Middle frontal gyrus (tissue), 1 donor: Measurements from ENCODE around the gene EYS.
"Not testable (repeated sequence)": the region's sequence is repeated elsewhere in the genome, so short reads cannot be mapped to it uniquely, and the experiment has no call there.

Source experiments
- DNase-seq: peaks from one replicate; pipeline ENCODE4 v3.0.0-alpha.2; 2015; ENCODE audit warnings: low spot score; ENCODE audit errors: extremely low spot score

The EYS gene

DNA sequence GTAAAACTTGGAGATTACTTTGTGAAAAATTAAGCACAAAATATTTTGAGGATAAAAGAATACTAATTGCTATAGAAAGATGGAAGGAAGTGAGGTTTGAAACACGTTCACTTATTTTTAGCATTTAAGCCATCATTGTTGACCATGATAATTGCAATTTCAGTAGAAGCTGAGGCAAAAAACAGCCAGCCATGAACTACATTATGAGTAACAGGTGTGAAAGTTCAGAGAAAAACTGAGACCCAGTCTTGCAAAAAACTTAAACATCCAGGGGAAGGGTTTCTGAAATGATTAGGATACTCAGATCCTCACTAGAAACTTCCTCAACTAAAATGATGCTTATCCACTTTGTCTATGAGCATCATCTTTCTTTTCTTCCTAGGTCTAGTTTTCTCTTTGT, 1452.0 kb downstream of the EYS start:
- DNase-seq: no peak

GRCh38 chr6:64254558-64254957, 1452.5 kb downstream of the EYS start:
- DNase-seq: no peak

GRCh38 chr6:64252256-64252655, 1454.8 kb downstream of the EYS start:
- no peak for DNase-seq

GRCh38 chr6:64250126-64250525, 1456.9 kb downstream of the EYS start:
- DNase-seq: no peak

DNA sequence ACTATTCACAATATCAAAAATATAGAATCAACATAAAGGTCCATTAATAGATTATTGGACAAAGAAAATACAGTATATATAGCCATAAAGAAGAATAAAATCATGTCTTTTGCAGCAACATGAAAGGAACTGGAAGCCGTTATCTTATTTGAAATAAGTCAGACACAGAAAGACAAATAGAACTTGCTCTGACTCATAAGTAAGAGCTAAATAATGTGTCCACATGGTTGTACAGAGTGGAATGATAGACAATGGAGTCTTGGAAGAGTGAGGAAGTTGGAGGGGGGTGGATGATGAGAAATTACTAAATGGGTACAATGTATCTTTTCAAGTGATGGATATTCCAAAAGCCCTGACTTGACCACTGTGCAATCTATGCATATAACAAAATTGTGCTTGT, 1457.9 kb downstream of the EYS start:
- DNase-seq: no peak

- no peak for DNase-seq
Measured at GRCh38 chr6:64243618-64244017, 1463.4 kb downstream of the EYS start.

GRCh38 chr6:64238908-64239307, 1468.1 kb downstream of the EYS start:
- not testable (repeated sequence) for DNase-seq

DNA sequence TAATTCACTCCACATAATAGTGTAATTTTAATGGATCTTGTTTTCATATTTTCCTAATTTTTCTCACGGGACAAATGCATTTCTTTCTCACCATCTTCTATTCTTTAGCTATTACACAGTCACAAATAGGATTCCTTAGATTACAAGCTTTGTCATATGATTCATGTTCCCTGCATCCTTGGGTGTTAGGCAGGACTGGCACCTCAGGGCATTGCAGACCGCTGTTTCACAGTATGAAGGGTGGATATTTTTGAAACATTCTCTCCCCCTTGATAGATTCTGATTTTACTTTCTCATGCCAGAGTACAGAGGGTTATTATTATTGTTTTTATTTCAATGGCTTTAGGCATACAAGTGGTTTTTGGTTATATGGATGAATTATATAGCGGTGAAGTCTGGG, 1469.0 kb downstream of the EYS start:
- DNase-seq: no peak

DNA sequence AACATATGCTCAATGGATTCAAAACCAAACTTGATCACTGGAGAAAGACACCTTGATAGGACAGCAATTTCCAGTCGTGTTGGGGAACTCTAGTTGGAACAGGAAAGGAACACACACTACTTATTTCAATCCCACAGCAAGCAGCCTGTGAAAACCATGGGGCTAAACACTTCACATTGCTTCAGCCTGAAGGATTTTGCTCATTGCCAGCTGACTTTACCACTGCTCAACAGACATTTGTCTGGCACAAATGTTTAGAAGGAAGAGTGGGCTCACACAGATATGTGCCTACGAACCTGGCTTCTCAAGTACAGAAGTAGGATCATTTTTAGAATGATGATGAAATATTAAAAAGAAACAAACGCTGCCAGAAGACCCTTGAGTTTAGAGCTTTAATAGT, 1473.3 kb downstream of the EYS start:
- no peak for DNase-seq

GRCh38 chr6:64231928-64232327, 1475.1 kb downstream of the EYS start:
- DNase-seq: no peak

GRCh38 chr6:64230530-64230929, 1476.5 kb downstream of the EYS start:
- no peak for DNase-seq

DNA sequence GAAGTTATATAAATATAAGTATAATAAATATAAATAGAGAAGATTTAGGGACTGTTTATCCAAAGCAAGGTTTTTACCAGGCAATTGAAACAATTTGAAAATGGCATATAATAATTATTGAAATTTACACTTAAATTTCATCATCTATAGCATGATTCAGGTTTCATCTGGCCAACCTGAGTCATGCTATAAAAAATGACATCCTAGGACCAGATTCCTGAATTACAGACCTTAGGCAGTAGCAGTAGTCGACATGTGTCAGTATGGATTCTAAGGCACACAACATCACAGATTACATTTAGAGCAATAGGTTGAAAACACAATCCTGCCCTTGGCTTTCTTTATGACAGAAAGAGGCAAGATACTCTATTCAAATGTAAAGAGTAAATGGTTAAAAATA, 1479.2 kb downstream of the EYS start:
- no peak for DNase-seq

DNA sequence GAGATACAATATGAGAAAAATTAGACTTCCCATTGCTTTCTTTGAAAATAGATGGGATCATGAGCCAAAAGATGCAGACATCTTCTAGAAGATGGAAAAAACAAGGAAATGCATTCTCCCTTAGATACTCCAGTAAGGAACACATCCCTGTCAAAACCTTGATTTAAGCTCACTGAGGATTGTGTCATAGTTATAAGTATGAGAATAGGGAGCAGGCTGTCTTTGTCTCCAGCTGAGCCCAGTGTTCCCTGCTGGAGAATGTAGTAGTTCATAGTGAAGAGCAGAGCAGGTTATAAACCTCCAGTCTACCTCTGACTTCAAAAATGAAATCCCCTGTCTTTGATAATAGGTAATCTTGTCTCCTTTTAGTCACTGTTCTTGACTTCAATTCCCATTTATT, 1481.5 kb downstream of the EYS start:
- no peak for DNase-seq

DNA sequence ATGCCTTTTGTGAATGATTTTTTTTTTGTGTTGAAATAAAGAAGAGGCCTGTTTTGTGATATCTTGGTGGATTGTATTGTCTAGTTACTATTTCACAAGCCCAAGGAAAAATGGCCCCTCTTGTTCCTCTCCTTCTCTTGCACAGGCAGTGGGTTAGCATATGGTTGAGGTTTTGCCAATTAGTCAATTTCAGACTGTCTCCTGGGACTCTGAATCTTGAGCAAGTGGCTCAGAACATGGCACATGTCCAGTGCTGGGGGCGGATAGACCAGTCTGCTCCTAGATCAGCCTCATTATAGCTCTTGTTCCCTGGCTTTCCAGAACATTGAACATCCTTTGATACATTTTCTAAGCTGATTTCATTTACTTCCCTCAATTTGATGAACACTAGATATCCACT, 1482.2 kb downstream of the EYS start:
- DNase-seq: no peak

DNA sequence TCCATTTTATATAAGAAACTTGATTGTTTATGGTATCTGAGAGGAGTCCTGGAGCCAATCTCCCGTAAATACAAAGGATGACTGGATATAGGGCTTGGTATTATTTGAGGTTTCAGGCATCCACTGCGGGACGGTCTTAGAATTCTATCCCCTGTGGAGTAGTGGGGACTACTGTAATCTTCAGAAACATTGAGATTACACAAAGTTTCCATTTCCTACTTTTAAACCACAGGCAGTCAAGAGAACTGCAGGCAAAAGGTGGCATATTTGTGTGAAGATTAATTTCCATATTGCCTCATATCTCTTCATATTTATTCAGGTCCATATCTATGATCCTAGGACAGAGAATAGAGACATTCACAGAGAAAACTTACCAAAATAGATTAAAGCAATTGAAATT, 1485.2 kb downstream of the EYS start:
- no peak for DNase-seq

GRCh38 chr6:64220801-64221200, 1486.2 kb downstream of the EYS start:
- no peak for DNase-seq

GRCh38 chr6:64217721-64218620, 1489.1 kb downstream of the EYS start:
- no peak for DNase-seq

DNA sequence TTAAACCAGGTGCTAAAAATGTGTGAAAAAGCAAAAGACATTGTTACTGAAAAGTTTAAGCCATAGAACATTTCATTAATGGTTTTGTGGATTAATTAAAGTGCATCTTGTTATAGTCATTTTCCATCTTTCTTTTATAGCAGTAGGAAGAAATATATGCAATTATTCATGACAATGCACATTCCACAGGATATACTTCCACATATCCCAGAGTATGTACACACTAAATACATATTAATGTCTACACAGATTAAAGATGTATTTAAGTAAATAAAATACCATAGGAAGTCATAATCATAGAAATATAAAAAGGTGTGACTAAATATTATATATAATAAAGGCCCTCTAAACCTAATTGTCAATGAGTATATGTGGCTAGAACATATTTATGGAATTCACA, 1492.7 kb downstream of the EYS start:
- DNase-seq: no peak

DNA sequence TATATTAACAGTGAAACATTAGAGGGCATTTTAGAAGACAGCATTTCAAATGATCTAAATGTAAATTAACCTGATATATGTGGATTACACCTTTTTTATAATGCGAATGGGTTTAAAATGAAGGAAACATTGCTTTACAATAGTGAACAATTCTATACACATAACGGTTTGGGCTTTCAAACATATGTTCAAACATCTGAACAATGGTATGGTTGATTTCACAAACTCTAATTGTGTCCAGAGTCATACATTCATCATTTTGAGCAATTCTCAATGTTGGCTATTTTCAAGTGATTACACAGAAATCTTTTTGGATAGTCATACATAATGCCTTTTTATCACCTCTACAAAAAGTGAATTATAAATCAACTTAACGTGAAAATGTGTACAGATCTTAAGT, 1493.3 kb downstream of the EYS start:
- DNase-seq: no peak

GRCh38 chr6:64197246-64197645, 1509.8 kb downstream of the EYS start:
- DNase-seq: no peak

DNA sequence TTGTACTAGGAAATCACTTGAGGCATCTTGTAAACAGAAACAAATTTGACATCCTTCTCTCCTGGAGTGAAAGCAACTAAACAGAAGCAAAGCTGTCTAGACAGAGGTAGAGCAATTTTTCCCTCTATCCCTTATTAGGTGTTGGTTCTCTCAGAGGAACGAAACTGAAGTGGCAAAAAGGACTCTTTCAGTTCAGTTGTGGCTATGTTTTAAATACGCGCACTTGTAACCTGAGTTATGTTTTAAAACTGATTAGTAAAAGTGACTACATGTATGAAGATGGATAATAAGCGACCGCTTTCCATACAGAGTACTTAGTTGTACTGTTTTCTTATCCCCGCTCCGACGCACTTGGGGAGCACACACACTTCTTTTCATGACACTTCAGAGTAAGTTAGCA, 1520.4 kb downstream of the EYS start:
- DNase-seq: no peak

- no peak for DNase-seq
Measured at GRCh38 chr6:64185621-64186020, 1521.4 kb downstream of the EYS start.

- no peak for DNase-seq
Measured at GRCh38 chr6:64175296-64175695, 1531.7 kb downstream of the EYS start.
